ENCODE data around the gene MEF2B. TPM values are rescaled to one million over a fixed set of nuclear protein-coding genes. Genes with fewer than 3 reads are reported as not detected.
"Not testable (repeated sequence)": the region's sequence is repeated elsewhere in the genome, so short reads cannot be mapped to it uniquely, and the experiment has no call there.

The MEF2B gene
- total RNA-seq, 4 donors from 2014 or later, result 5.0 to 7.4 TPM; not detected in 2

DNA sequence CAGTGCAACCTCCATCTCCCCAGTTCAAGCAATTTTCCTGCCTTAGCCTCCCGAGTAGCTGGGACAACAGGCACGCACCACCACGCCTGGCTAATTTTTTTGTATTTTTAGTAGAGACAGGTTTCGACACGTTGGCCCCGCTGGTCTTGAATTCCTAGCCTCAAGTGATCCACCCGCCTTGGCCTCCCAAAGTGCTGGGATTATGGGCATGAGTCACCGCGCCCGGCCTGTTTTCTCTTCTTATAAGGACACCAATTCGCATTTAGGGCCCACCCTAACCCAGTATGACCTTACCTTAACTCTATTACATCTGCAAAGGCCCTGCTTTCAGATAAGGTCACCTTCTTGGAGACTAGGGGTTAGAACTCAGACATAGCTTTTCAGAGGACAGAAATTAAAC lies 66.9 kb downstream of the MEF2B start:
- peaks cover 0 to 7% (median 0%) of the 10 kb centered on the region in 4 donors for H3K4me1 ChIP-seq
- TF ChIP-seq CTCF (IDR thresholded peaks at IDR 0.05) (no peak), POLR2A (IDR thresholded peaks at IDR 0.05) (no peak)
- H3K36me3 ChIP-seq, result no peaks in the 10 kb centered on the region
- H3K9me3 ChIP-seq, result no peaks in the 10 kb centered on the region
- H3K27me3 ChIP-seq, result no peaks in the 10 kb centered on the region
- DNase-seq, result no peak
- H3K4me3 ChIP-seq, result no peak overlapping the region
- no peak overlapping the region for H3K27ac ChIP-seq

GRCh38 chr19:19102566-19102965 lies 67.5 kb downstream of the MEF2B start:
- H3K4me1 ChIP-seq, H3K27me3 ChIP-seq, H3K4me3 ChIP-seq, H3K36me3 ChIP-seq, DNase-seq, H3K27ac ChIP-seq, H3K9me3 ChIP-seq: not testable (repeated sequence)

DNA sequence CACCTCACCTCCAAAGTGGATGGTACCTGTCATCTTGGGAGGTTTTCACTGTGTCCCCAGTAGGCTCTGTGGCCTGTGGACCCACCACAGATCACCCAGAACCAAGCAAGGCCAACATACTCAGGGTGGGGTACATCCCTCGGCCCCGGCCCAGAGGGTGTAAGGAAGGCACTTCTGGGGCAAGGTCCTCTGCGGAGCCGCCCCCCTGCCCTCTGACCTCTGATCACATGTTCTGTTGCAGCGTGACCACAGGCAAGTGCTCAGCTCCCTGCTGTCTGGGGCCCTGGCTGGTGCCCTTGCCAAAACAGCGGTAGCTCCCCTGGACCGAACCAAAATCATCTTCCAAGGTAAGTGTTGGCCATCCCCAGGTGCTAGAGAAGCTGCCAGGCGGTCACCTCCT lies 68.5 kb downstream of the MEF2B start:
- DNase-seq, result no peak
- Histone ChIP-seq H3K27ac (no peak overlapping the region), H3K27me3 (no peaks in the 10 kb centered on the region), H3K36me3 (no peaks in the 10 kb centered on the region), H3K9me3 (no peaks in the 10 kb centered on the region), H3K4me1 (peaks cover 0 to 15% (median 0%) of the 10 kb centered on the region in 4 donors), H3K4me3 (no peak overlapping the region)
- no peak for TF ChIP-seq CTCF (IDR thresholded peaks at IDR 0.05)
- TF ChIP-seq POLR2A (IDR thresholded peaks at IDR 0.05), result no peak

DNA sequence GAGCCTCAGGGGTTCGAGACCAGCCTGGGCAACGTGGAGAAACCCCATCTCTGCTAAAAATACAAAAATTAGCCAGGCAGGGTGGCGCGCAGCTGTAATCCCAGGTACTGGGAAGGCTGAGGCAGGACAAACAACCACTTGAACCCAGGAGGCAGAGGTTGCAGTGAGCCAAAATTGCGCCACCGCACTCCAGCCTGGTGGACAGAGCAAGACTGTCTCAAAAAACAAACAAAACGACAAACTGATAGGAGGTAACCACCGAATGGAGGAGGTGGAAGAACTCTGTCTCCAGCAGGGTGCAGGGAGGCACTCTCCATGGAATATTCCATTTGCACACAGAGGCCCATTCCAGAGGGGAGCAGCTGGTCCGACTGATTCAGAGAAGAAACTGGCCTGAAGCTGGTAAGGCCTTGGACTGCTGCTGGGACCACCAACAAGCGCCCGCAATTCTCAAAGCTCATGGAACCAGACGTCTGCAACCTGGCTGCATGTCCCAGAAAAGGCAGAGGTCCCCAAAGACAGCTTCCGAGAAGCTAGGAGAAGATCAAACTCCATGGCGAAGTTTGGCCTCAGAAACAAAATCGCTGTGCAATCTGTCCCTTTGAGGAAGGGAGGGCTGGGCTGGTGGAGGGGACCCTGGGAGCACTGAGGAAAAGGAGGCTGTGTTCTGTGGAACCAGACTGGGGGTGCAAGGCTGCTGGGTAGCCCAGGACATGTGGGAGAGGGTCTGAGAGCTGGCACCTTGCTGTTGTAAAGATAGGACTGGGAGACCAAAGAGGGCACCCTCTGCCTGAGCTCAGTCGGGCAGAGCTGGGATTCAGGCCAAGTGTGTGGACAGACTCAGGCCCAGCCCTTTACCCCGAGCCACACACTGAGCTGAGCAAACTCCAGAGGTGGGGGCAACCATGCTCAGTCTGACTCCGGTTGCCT lies 71.1 kb downstream of the MEF2B start:
- no peak overlapping the region for H3K4me3 ChIP-seq
- H3K27me3 ChIP-seq, result no peaks in the 10 kb centered on the region
- no peaks in the 10 kb centered on the region for H3K9me3 ChIP-seq
- DNase-seq, result peak in 2 of 3 donors; percentile 70 to 73
- H3K36me3 ChIP-seq, result no peaks in the 10 kb centered on the region
- peak overlapping the region in 1 of 4 donors; percentile 84 for H3K27ac ChIP-seq
- TF ChIP-seq POLR2A (IDR thresholded peaks at IDR 0.05) (no peak), CTCF (IDR thresholded peaks at IDR 0.05) (no peak)
- peaks cover 0 to 20% (median 0%) of the 10 kb centered on the region in 4 donors for H3K4me1 ChIP-seq

- H3K27ac ChIP-seq, result peak overlapping the region in 1 of 4 donors; percentile 84
- H3K4me3 ChIP-seq, result no peak overlapping the region
- H3K4me1 ChIP-seq, result peaks cover 0 to 20% (median 0%) of the 10 kb centered on the region in 4 donors
- no peak for TF ChIP-seq POLR2A (IDR thresholded peaks at IDR 0.05)
- peak in 1 of 6 experiments; percentile 44 for TF ChIP-seq CTCF (IDR thresholded peaks at IDR 0.05)
- no peaks in the 10 kb centered on the region for H3K36me3 ChIP-seq
- H3K27me3 ChIP-seq, result no peaks in the 10 kb centered on the region
- no peak for DNase-seq
- no peaks in the 10 kb centered on the region for H3K9me3 ChIP-seq
Observed at GRCh38 chr19:19098084-19098702, 71.9 kb downstream of the MEF2B start.

Data from Peyer's patch (tissue), 4 donors.